Activated naive CD8-positive, alpha-beta T cell (primary cell): ENCODE results near the gene LUZP2.

ENCODE experiments used
- H3K27ac Mint-ChIP-seq: one replicate; pipeline ENCODE4 v1.8.0; 2021; ENCODE audit warnings: mixed read lengths
- H3K27me3 Mint-ChIP-seq: one replicate; pipeline ENCODE4 v1.8.0; 2021; ENCODE audit warnings: mixed read lengths
- H3K36me3 Mint-ChIP-seq: one replicate; pipeline ENCODE4 v1.8.0; 2021; ENCODE audit warnings: mixed read lengths
- H3K4me1 Mint-ChIP-seq: one replicate; pipeline ENCODE4 v1.8.0; 2021; ENCODE audit warnings: low read depth, mixed read lengths
- H3K4me3 Mint-ChIP-seq: one replicate; pipeline ENCODE4 v1.8.0; 2021; ENCODE audit warnings: mild to moderate bottlenecking, mixed read lengths
- H3K9me3 Mint-ChIP-seq: one replicate; pipeline ENCODE4 v1.8.0; 2021; ENCODE audit warnings: low read depth, mixed read lengths

LUZP2 gene

GRCh38 chr11:24591283-24591682, 94.4 kb downstream of the LUZP2 start:
- no peaks in the 10 kb centered on the region for H3K36me3 Mint-ChIP-seq
- H3K9me3 Mint-ChIP-seq, result peaks cover 4% of the 10 kb centered on the region
- no peak overlapping the region for H3K4me3 Mint-ChIP-seq
- H3K27ac Mint-ChIP-seq, result no peak overlapping the region
- no peaks in the 10 kb centered on the region for H3K4me1 Mint-ChIP-seq
- no peaks in the 10 kb centered on the region for H3K27me3 Mint-ChIP-seq

- Mint-ChIP-seq H3K9me3 (peaks cover 4% of the 10 kb centered on the region), H3K27me3 (no peaks in the 10 kb centered on the region), H3K4me3 (no peak overlapping the region), H3K27ac (no peak overlapping the region), H3K4me1 (no peaks in the 10 kb centered on the region), H3K36me3 (no peaks in the 10 kb centered on the region)
These were observed 95.5 kb downstream of the LUZP2 start for GRCh38 chr11:24592360-24592759.

GRCh38 chr11:24593332-24593731, 96.5 kb downstream of the LUZP2 start:
- peaks cover 4% of the 10 kb centered on the region for H3K9me3 Mint-ChIP-seq
- no peak overlapping the region for H3K27ac Mint-ChIP-seq
- H3K36me3 Mint-ChIP-seq, result no peaks in the 10 kb centered on the region
- no peaks in the 10 kb centered on the region for H3K27me3 Mint-ChIP-seq
- no peaks in the 10 kb centered on the region for H3K4me1 Mint-ChIP-seq
- H3K4me3 Mint-ChIP-seq, result no peak overlapping the region

DNA sequence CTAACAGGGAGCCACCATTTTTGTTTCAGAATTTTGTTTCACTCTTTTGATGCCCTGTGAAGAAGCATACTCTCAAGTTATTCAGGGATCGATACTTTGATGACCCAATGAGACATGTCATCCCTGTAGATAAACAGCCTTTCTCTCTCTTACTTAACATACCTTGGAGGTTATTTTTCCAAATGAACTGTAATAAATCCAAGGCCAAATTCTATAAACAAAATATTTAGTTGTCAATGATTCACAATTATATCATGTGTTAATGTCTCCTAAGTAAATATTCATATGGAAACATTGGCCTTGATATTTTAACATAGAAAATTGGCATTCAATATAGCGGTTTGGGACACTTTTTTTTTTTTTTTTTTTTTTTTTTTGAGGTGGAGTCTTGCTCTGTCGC, 97.5 kb downstream of the LUZP2 start:
- Mint-ChIP-seq H3K27ac (no peak overlapping the region), H3K4me1 (no peaks in the 10 kb centered on the region), H3K4me3 (no peak overlapping the region), H3K36me3 (no peaks in the 10 kb centered on the region), H3K9me3 (peaks cover 11% of the 10 kb centered on the region), H3K27me3 (no peaks in the 10 kb centered on the region)

DNA sequence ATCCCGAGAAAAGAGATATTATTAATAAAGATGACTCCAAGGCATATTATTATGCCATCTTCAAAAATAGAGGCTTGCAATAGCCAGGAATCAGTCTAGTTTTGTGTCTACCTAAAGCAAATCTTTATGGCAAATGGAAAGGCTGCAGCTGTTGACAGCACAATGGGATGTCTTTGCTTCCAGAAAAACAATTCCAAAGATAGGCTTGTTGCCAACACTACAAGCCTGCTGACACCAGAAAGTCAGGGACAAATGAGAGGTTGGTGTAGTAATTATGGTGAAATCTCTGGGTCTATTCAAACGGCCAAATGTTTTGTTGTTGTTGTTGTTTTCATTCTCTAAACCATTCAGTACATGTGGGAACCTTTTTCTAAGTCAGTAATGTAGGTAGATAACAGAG, 101.8 kb downstream of the LUZP2 start:
- Mint-ChIP-seq H3K36me3 (no peaks in the 10 kb centered on the region), H3K4me1 (no peaks in the 10 kb centered on the region), H3K27me3 (no peaks in the 10 kb centered on the region), H3K27ac (no peak overlapping the region), H3K4me3 (no peak overlapping the region), H3K9me3 (peaks cover 12% of the 10 kb centered on the region)

GRCh38 chr11:24609192-24610119, 112.6 kb downstream of the LUZP2 start:
- Mint-ChIP-seq H3K27me3 (no peaks in the 10 kb centered on the region), H3K27ac (no peak overlapping the region), H3K4me1 (no peaks in the 10 kb centered on the region), H3K4me3 (no peak overlapping the region), H3K36me3 (no peaks in the 10 kb centered on the region), H3K9me3 (peaks cover 5% of the 10 kb centered on the region)

- no peaks in the 10 kb centered on the region for H3K36me3 Mint-ChIP-seq
- no peaks in the 10 kb centered on the region for H3K4me1 Mint-ChIP-seq
- no peaks in the 10 kb centered on the region for H3K27me3 Mint-ChIP-seq
- peaks cover 8% of the 10 kb centered on the region for H3K9me3 Mint-ChIP-seq
- no peak overlapping the region for H3K27ac Mint-ChIP-seq
- no peak overlapping the region for H3K4me3 Mint-ChIP-seq
These were observed 118.8 kb downstream of the LUZP2 start for GRCh38 chr11:24615451-24616160.

- no peak overlapping the region for H3K27ac Mint-ChIP-seq
- H3K4me1 Mint-ChIP-seq, result no peaks in the 10 kb centered on the region
- no peaks in the 10 kb centered on the region for H3K27me3 Mint-ChIP-seq
- H3K9me3 Mint-ChIP-seq, result peaks cover 11% of the 10 kb centered on the region
- no peak overlapping the region for H3K4me3 Mint-ChIP-seq
- no peaks in the 10 kb centered on the region for H3K36me3 Mint-ChIP-seq
These were observed 121.0 kb downstream of the LUZP2 start for GRCh38 chr11:24617856-24618255.

GRCh38 chr11:24619900-24620299, 123.0 kb downstream of the LUZP2 start:
- H3K4me3 Mint-ChIP-seq, result no peak overlapping the region
- no peaks in the 10 kb centered on the region for H3K27me3 Mint-ChIP-seq
- H3K9me3 Mint-ChIP-seq, result peaks cover 3% of the 10 kb centered on the region
- H3K27ac Mint-ChIP-seq, result no peak overlapping the region
- H3K36me3 Mint-ChIP-seq, result no peaks in the 10 kb centered on the region
- H3K4me1 Mint-ChIP-seq, result no peaks in the 10 kb centered on the region

- H3K36me3 Mint-ChIP-seq, result no peaks in the 10 kb centered on the region
- no peak overlapping the region for H3K4me3 Mint-ChIP-seq
- H3K4me1 Mint-ChIP-seq, result no peaks in the 10 kb centered on the region
- peaks cover 3% of the 10 kb centered on the region for H3K9me3 Mint-ChIP-seq
- H3K27ac Mint-ChIP-seq, result no peak overlapping the region
- no peaks in the 10 kb centered on the region for H3K27me3 Mint-ChIP-seq
These were observed 125.4 kb downstream of the LUZP2 start for GRCh38 chr11:24622262-24622661.

- no peaks in the 10 kb centered on the region for H3K27me3 Mint-ChIP-seq
- peaks cover 6% of the 10 kb centered on the region for H3K9me3 Mint-ChIP-seq
- H3K4me1 Mint-ChIP-seq, result no peaks in the 10 kb centered on the region
- H3K4me3 Mint-ChIP-seq, result no peak overlapping the region
- no peak overlapping the region for H3K27ac Mint-ChIP-seq
- no peaks in the 10 kb centered on the region for H3K36me3 Mint-ChIP-seq
These were observed 126.3 kb downstream of the LUZP2 start for GRCh38 chr11:24623121-24623520.

DNA sequence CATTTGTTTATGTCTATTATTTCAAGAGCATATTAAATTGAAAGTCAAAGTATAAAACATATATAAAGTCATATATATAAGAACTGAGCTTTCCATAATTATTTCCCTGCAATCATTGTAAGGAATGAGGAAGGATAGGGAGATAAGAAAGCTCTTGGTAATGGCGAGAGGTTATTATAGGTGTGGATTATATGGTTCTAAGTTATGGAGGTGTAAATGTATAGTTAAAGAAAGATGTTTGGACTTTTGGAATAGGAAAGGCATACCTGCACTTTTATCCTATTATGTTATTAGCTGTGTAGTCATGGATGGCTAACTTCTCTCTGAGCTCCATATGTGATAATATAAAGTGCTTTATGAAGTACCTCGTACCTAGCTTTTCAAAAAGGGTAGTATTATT, 127.6 kb downstream of the LUZP2 start:
- no peaks in the 10 kb centered on the region for H3K36me3 Mint-ChIP-seq
- H3K4me3 Mint-ChIP-seq, result no peak overlapping the region
- H3K9me3 Mint-ChIP-seq, result peaks cover 7% of the 10 kb centered on the region
- H3K27ac Mint-ChIP-seq, result no peak overlapping the region
- no peaks in the 10 kb centered on the region for H3K4me1 Mint-ChIP-seq
- no peaks in the 10 kb centered on the region for H3K27me3 Mint-ChIP-seq

DNA sequence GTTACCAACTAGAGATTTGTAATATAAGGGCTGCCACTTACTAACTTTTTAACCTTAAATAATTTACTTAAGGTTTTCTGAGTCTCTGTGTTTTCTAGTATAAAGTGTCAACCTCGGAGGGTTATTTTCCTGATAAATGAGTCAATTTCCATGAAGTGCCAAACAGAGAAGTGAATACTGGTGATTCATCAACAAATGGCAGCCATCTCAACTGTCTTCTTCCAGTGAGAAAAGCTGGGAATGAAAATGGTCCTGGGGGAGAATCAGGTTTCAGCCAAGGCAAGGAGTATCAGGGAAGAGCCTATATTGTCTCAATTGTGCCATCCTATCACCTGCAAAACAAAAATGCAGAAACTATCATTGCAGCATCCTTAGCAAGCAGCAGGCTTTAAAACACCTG, 129.1 kb downstream of the LUZP2 start:
- no peaks in the 10 kb centered on the region for H3K27me3 Mint-ChIP-seq
- H3K36me3 Mint-ChIP-seq, result no peaks in the 10 kb centered on the region
- no peak overlapping the region for H3K27ac Mint-ChIP-seq
- no peak overlapping the region for H3K4me3 Mint-ChIP-seq
- H3K4me1 Mint-ChIP-seq, result no peaks in the 10 kb centered on the region
- H3K9me3 Mint-ChIP-seq, result peaks cover 5% of the 10 kb centered on the region

DNA sequence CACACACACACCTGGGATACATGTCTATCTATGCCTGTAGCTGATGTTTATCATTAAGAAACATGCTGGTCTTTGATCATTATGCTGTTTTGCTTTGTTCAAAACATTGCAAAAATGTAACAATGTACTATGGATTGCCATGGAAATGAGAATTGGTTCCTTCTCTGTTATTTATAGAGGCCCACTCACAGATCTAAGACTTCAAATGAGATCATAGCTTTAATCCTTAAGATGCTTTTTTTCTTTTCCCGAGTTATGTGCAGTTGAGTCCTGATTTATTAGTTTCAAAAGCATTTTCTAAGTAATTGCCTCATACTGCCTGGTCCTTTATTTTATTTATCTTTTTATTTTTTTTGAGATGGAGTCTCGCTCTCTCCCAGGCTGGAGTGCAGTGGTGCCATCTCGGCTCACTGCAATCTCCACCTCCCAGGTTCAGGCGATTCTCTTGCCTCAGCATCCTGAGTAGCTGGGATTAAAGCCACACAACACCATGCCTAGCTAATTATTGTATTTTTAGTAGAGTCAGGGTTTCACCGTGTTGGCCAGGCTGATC, 131.4 kb downstream of the LUZP2 start:
- no peaks in the 10 kb centered on the region for H3K36me3 Mint-ChIP-seq
- H3K4me3 Mint-ChIP-seq, result no peak overlapping the region
- no peak overlapping the region for H3K27ac Mint-ChIP-seq
- H3K4me1 Mint-ChIP-seq, result no peaks in the 10 kb centered on the region
- peaks cover 3% of the 10 kb centered on the region for H3K9me3 Mint-ChIP-seq
- H3K27me3 Mint-ChIP-seq, result no peaks in the 10 kb centered on the region

- H3K27ac Mint-ChIP-seq, result no peak overlapping the region
- peaks cover 2% of the 10 kb centered on the region for H3K9me3 Mint-ChIP-seq
- H3K4me1 Mint-ChIP-seq, result no peaks in the 10 kb centered on the region
- no peak overlapping the region for H3K4me3 Mint-ChIP-seq
- H3K36me3 Mint-ChIP-seq, result no peaks in the 10 kb centered on the region
- H3K27me3 Mint-ChIP-seq, result no peaks in the 10 kb centered on the region
These were observed 137.8 kb downstream of the LUZP2 start for GRCh38 chr11:24634606-24635160.
